Posterior cingulate gyrus (tissue), 11 donors: ENCODE results near the gene PIEZO1.

ENCODE experiments used
- DNase-seq, 10 donors: peaks; one replicate each; pipeline versions ENCODE4 v3.0.0 to v3.0.0-alpha.2; 2020 to 2021; ENCODE audit warnings: mixed read lengths in 3 of 10
- intact Hi-C: fragments of 100-400 bp; cut with DNase I; formaldehyde crosslinking; loops from one replicate; pipeline ENCODE4 v1.15.1; 2023

PIEZO1 gene

GRCh38 chr16:88712362-88712979, 72.5 kb downstream of the PIEZO1 start:
- intact Hi-C loops, result no loop called here
- DNase-seq, result no peak

- intact Hi-C loops, result no loop called here
- no peak for DNase-seq
Measured at GRCh38 chr16:88711750-88712340, 73.2 kb downstream of the PIEZO1 start.

GRCh38 chr16:88710556-88710955, 74.5 kb downstream of the PIEZO1 start:
- DNase-seq, result no peak
- intact Hi-C loops, result no loop called here

GRCh38 chr16:88706965-88707826, 77.8 kb downstream of the PIEZO1 start:
- intact Hi-C loops, result loop anchor here (2.0 kb wide), 1 partner anchor 510 kb away; the partner anchor contains the start of gene ZNF778

GRCh38 chr16:88706229-88706964, 78.6 kb downstream of the PIEZO1 start, which contains the start of the genes CTU2 and RNF166:
CTU2 (plus strand) TSS chr16:88706503; CDS start chr16:88706531, 28 bp downstream.
RNF166 (minus strand) TSS chr16:88706408; CDS start chr16:88706325, 83 bp downstream.
- peak; percentile 83 to 98 (median 87) for DNase-seq

More at GRCh38 chr16:88706965-88707826, 77.8 kb downstream of the PIEZO1 start:
- DNase-seq, result no peak

GRCh38 chr16:88705801-88706228, 79.2 kb downstream of the PIEZO1 start:
- intact Hi-C loops, result loop anchor here (2.0 kb wide), 1 partner anchor 511 kb away; the partner anchor contains the start of gene ZNF778
- no peak for DNase-seq

More at GRCh38 chr16:88706229-88706964, 78.6 kb downstream of the PIEZO1 start, which contains the start of the genes CTU2 and RNF166:
- intact Hi-C loops, result loop anchor here (2.0 kb wide), 1 partner anchor 510 kb away; the partner anchor contains the start of gene ZNF778

- no peak for DNase-seq
- intact Hi-C loops, result no loop called here
Measured at GRCh38 chr16:88705076-88705684, 79.8 kb downstream of the PIEZO1 start.

- intact Hi-C loops, result no loop called here
- peak in 5 of 10 donors; percentile 39 to 92 (median 57) for DNase-seq
Measured at GRCh38 chr16:88703486-88704309, 81.3 kb downstream of the PIEZO1 start.

- no peak for DNase-seq
Measured at GRCh38 chr16:88702371-88703210, 82.4 kb downstream of the PIEZO1 start.

GRCh38 chr16:88701581-88702370, 83.2 kb downstream of the PIEZO1 start:
- intact Hi-C loops, result no loop called here
- DNase-seq, result no peak

More at GRCh38 chr16:88702371-88703210, 82.4 kb downstream of the PIEZO1 start:
- intact Hi-C loops, result no loop called here

- peak in 8 of 10 donors; percentile 27 to 93 (median 55) for DNase-seq
- intact Hi-C loops, result no loop called here
Measured at GRCh38 chr16:88700636-88701482, 84.2 kb downstream of the PIEZO1 start.

GRCh38 chr16:88700322-88700635, 84.7 kb downstream of the PIEZO1 start:
- intact Hi-C loops, result no loop called here
- no peak for DNase-seq

GRCh38 chr16:88699180-88699579, 85.8 kb downstream of the PIEZO1 start:
- intact Hi-C loops, result no loop called here
- no peak for DNase-seq

- intact Hi-C loops, result no loop called here
- no peak for DNase-seq
Measured at GRCh38 chr16:88698646-88699045, 86.4 kb downstream of the PIEZO1 start.

GRCh38 chr16:88697831-88698615, 87.0 kb downstream of the PIEZO1 start:
- intact Hi-C loops, result no loop called here
- DNase-seq, result no peak
